Calu3 (cell line): ENCODE measurements around the gene FOXO1. TPM values are rescaled to one million over a fixed set of nuclear protein-coding genes. Genes with fewer than 3 reads are reported as not detected.
"Not testable (repeated sequence)": the region's sequence is repeated elsewhere in the genome, so short reads cannot be mapped to it uniquely, and the experiment has no call there.

Experiments used
- BruUV-seq: library from RNA; stranded (reverse); fragments of 400-500 nt; replicated peaks from 2 replicates; lab custom pipeline; 2021; lab: Mats Ljungman, UMichigan
- CTCF ChIA-PET: fragments of 300-600 bp; sonication (Branson Sonifier 250); formaldehyde crosslinking; loops from one replicate; lab custom pipeline; 2022; ENCODE audit warnings: antibody characterized with exemption; lab: Charles Lee
- DNase-seq: peaks from one replicate; pipeline ENCODE4 v3.0.0; 2022
- H3K27ac Mint-ChIP-seq: one replicate; pipeline ENCODE4 v1.8.0; 2022; ENCODE audit warnings: mixed read lengths; ENCODE audit not compliant: unreplicated experiment
- H3K27me3 Mint-ChIP-seq: one replicate; pipeline ENCODE4 v1.8.0; 2022; ENCODE audit warnings: mixed read lengths; ENCODE audit not compliant: unreplicated experiment
- H3K36me3 Mint-ChIP-seq: one replicate; pipeline ENCODE4 v1.8.0; 2022; ENCODE audit warnings: mild to moderate bottlenecking, moderate library complexity, mixed read lengths; ENCODE audit not compliant: insufficient read depth, unreplicated experiment
- H3K4me1 Mint-ChIP-seq: one replicate; pipeline ENCODE4 v1.8.0; 2022; ENCODE audit warnings: mild to moderate bottlenecking, low read depth, mixed read lengths; ENCODE audit not compliant: unreplicated experiment
- H3K4me3 Mint-ChIP-seq: one replicate; pipeline ENCODE4 v1.8.0; 2022; ENCODE audit warnings: mild to moderate bottlenecking, low read depth, moderate library complexity, mixed read lengths; ENCODE audit not compliant: unreplicated experiment
- H3K9me3 Mint-ChIP-seq: one replicate; pipeline ENCODE4 v1.8.0; 2022; ENCODE audit warnings: low read depth, mixed read lengths; ENCODE audit not compliant: unreplicated experiment
- CTCF ChIP-seq: fragments of 200-600 bp; IDR thresholded peaks from one replicate; pipeline ENCODE4 v1.8.0; 2022; ENCODE audit warnings: antibody characterized with exemption; ENCODE audit not compliant: unreplicated experiment
- intact Hi-C: fragments of 100-400 bp; cut with micrococcal nuclease; formaldehyde crosslinking; loops from one replicate; pipeline ENCODE4 v1.10.0; 2022; ENCODE audit not compliant: unreplicated experiment
- total RNA-seq: library from RNA; stranded (reverse); gene quantifications from 2 replicates; pipeline ENCODE4 v1.2.3, GENCODE V29; 2022

FOXO1 gene
- total RNA-seq, 1 experiment from 2014 or later, result 11.3 TPM

DNA sequence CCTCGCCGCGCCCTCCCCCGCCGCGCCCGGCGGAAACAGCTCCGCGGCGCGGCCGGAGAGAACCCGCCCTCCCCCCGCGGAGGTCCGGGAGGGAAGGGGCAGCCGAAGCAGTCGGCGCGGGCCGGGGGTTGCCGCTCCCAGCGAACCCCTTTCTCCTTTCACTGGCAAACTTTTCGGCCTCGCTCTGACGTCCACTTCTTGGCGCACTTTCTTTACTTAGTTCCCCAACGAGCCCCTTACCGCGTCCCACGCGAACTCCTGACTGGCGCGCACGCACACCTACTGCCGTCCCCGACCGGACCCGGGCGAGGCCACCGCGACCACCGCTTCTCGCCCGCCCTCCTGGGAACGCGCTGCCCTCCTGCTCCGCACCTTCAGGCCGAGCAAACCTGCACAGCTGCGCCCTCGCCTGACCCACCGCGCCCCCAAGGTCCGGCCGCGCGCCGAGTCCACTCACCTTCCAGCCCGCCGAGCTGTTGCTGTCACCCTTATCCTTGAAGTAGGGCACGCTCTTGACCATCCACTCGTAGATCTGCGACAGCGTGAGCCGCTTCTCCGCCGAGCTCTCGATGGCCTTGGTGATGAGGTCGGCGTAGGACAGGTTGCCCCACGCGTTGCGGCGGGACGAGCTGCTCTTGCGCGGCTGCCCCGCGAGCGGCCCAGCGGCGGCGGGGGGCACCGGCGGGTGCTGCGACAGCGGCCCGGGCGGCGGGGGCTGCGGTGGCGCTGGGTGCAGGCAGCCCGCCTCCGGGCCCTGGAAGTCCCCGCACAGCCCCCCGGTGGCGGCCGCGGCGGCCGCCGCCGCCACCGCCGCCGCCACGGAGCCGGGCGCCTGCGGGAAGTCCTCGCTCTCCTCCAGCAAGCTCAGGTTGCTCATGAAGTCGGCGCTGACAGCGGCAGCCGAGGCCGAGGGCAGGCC, 1.1 kb downstream of the FOXO1 start:
- H3K4me3 Mint-ChIP-seq, result peak overlapping the region; percentile 95
- TSS peak; percentile 66 for BruUV-seq
- TF ChIP-seq CTCF, result no peak
- H3K27me3 Mint-ChIP-seq, result no peaks in the 10 kb centered on the region
- peak overlapping the region; percentile 54 for H3K27ac Mint-ChIP-seq
- H3K36me3 Mint-ChIP-seq, result peaks cover 53% of the 10 kb centered on the region
- H3K9me3 Mint-ChIP-seq, result no peaks in the 10 kb centered on the region
- no peaks in the 10 kb centered on the region for H3K4me1 Mint-ChIP-seq
- CTCF ChIA-PET, result interaction anchor here (0.7 to 1.0 kb wide), 3 partner anchors 17 to 619 kb away, joined by 3 to 6 read pairs (median 3); no protein-coding TSS in a partner anchor
- intact Hi-C loops, result no loop called here
- DNase-seq, result peak; percentile 31

- no peak for TF ChIP-seq CTCF
- intact Hi-C loops, result loop anchor here (5.0 kb wide), 1 partner anchor 52 kb away; no protein-coding TSS in a partner anchor
- peak overlapping the region; percentile 68 for H3K27ac Mint-ChIP-seq
- H3K9me3 Mint-ChIP-seq, result no peaks in the 10 kb centered on the region
- H3K4me1 Mint-ChIP-seq, result no peaks in the 10 kb centered on the region
- CTCF ChIA-PET, result interaction anchor here (0.7 to 1.0 kb wide), 3 partner anchors 18 to 618 kb away, joined by 3 to 6 read pairs (median 3); no protein-coding TSS in a partner anchor
- BruUV-seq, result no TSS peak
- peaks cover 53% of the 10 kb centered on the region for H3K36me3 Mint-ChIP-seq
- DNase-seq, result peak; percentile 70
- H3K4me3 Mint-ChIP-seq, result peak overlapping the region; percentile 95
- H3K27me3 Mint-ChIP-seq, result no peaks in the 10 kb centered on the region
These were observed 1.9 kb downstream of the FOXO1 start for GRCh38 chr13:40664350-40665125.

DNA sequence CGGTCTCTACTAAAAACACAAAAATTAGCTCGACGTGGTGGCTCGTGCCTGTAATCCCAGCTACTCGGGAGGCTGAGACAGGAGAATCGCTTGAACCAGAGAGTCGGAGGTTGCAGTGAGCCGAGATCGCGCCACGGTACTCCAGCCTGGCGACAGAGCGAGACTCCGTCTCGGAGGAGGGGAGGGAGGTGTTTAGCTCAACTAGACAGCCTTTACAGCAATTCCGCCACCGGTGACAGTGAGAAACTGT, 2.4 kb downstream of the FOXO1 start:
- peak overlapping the region; percentile 68 for H3K27ac Mint-ChIP-seq
- H3K36me3 Mint-ChIP-seq, result peaks cover 53% of the 10 kb centered on the region
- DNase-seq, result peak; percentile 58
- H3K9me3 Mint-ChIP-seq, H3K27me3 Mint-ChIP-seq, BruUV-seq, CTCF ChIA-PET, H3K4me1 Mint-ChIP-seq: not testable (repeated sequence)
- intact Hi-C loops, result loop anchor here (5.0 kb wide), 1 partner anchor 52 kb away; no protein-coding TSS in a partner anchor
- H3K4me3 Mint-ChIP-seq, result peak overlapping the region; percentile 95

GRCh38 chr13:40662866-40663265, 3.6 kb downstream of the FOXO1 start:
- BruUV-seq, result no TSS peak
- CTCF ChIA-PET, result interaction anchor here (0.5 kb wide), 1 partner anchor 266 kb away, joined by 4 read pairs; no protein-coding TSS in a partner anchor
- H3K4me1 Mint-ChIP-seq, result peaks cover 8% of the 10 kb centered on the region
- intact Hi-C loops, result loop anchor here (5.0 kb wide), 1 partner anchor 51 kb away; no protein-coding TSS in a partner anchor
- no peak for DNase-seq
- no peaks in the 10 kb centered on the region for H3K27me3 Mint-ChIP-seq
- no peaks in the 10 kb centered on the region for H3K9me3 Mint-ChIP-seq
- H3K27ac Mint-ChIP-seq, result peak overlapping the region; percentile 68
- no peak for TF ChIP-seq CTCF
- H3K4me3 Mint-ChIP-seq, result peak overlapping the region; percentile 95
- peaks cover 46% of the 10 kb centered on the region for H3K36me3 Mint-ChIP-seq
